ENCODE data around the gene ATP13A3.

The ATP13A3 gene

DNA sequence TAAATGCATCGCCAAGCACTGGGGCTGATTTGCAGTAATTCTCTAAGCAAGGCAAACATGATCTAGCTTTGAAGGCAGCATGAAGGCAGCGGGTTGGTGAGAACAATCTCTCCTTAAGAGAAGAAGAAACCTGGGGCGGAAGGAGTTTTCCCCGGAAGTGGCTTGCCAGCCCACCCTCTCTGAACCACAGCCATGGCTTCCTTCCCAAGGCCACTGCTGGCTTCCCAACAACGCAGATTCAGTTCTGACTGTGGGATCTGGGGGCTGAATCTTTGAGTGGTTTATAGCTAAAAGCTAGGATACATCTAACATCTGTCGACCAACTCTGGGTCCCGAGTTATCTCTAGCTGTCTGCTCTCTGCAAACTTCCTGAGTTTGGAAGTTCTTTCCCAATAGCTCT, 131.4 kb downstream of the ATP13A3 start:
- Histone ChIP-seq H3K27me3 (ENCODE audit: control insufficient read depth in 2 of 2, insufficient read depth in 2 of 2, low read length in 2 of 2) (no peaks in the 10 kb centered on the region), H3K9ac (ENCODE audit: low read depth in 1 of 2, low read length in 2 of 2) (no peak overlapping the region), H3K4me1 (ENCODE audit: control insufficient read depth in 2 of 2, insufficient read depth in 2 of 2, low read length in 2 of 2) (no peaks in the 10 kb centered on the region), H3K9me3 (ENCODE audit: control insufficient read depth in 2 of 2, low read length in 2 of 2) (no peaks in the 10 kb centered on the region), H3K4me3 (ENCODE audit: low read length in 2 of 2) (no peak overlapping the region), H3K36me3 (ENCODE audit: control insufficient read depth in 2 of 2, insufficient read depth in 2 of 2, low read length in 2 of 2) (no peaks in the 10 kb centered on the region), H3K27ac (ENCODE audit: low read depth in 2 of 2, low read length in 2 of 2) (no peak overlapping the region)

DNA sequence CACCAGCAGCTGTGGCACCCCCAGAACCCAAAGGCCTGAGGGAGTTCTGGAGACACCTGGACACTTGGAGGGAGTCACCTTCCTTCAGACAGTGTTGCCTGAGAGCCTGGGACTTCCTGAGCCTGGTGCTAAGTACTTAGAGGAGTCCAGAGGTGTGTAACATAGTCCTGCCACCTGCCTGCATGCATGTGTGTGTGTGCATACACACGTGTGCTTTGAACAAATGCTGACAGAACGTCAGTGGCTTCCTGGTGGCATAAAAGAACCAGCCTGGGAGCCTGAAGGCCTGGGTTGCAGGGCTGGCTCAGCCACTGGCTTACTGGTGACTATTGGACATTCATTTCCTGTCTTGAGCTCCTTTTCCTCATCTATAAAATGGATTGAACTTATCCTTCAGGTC, 132.5 kb downstream of the ATP13A3 start:
- no peaks in the 10 kb centered on the region for H3K4me1 ChIP-seq (ENCODE audit: control insufficient read depth in 2 of 2, insufficient read depth in 2 of 2, low read length in 2 of 2)
- no peak overlapping the region for H3K27ac ChIP-seq (ENCODE audit: low read depth in 2 of 2, low read length in 2 of 2)
- H3K9ac ChIP-seq (ENCODE audit: low read depth in 1 of 2, low read length in 2 of 2): no peak overlapping the region
- H3K9me3 ChIP-seq (ENCODE audit: control insufficient read depth in 2 of 2, low read length in 2 of 2): no peaks in the 10 kb centered on the region
- H3K36me3 ChIP-seq (ENCODE audit: control insufficient read depth in 2 of 2, insufficient read depth in 2 of 2, low read length in 2 of 2): no peaks in the 10 kb centered on the region
- H3K4me3 ChIP-seq (ENCODE audit: low read length in 2 of 2): no peak overlapping the region
- H3K27me3 ChIP-seq (ENCODE audit: control insufficient read depth in 2 of 2, insufficient read depth in 2 of 2, low read length in 2 of 2): no peaks in the 10 kb centered on the region

Measured in mucosa of rectum (tissue), 2 donors.